Activated naive CD4-positive, alpha-beta T cell treated with anti-CD3 and anti-CD28 coated beads, Interleukin-2, amount 10 ng/mL, durations not matched to agents 7 days and 5 days (primary cell): ENCODE data around the gene DCLK1.

Source experiments
- CTCF ChIA-PET: fragments of 350-600 bp; sonication (Branson Sonifier 250); formaldehyde crosslinking; loops from one replicate; lab custom pipeline; 2021; ENCODE audit warnings: antibody characterized with exemption; lab: Charles Lee
- DNase-seq: peaks from one replicate; pipeline ENCODE4 v3.0.0-alpha.2; 2020
- H3K27ac Mint-ChIP-seq: one replicate; pipeline ENCODE4 v1.8.0; 2021; ENCODE audit warnings: mild to moderate bottlenecking, moderate library complexity, mixed read lengths
- H3K27me3 Mint-ChIP-seq: one replicate; pipeline ENCODE4 v1.8.0; 2021; ENCODE audit warnings: mild to moderate bottlenecking, mixed read lengths
- H3K36me3 Mint-ChIP-seq: one replicate; pipeline ENCODE4 v1.8.0; 2021; ENCODE audit warnings: mixed read lengths
- H3K4me1 Mint-ChIP-seq: one replicate; pipeline ENCODE4 v1.8.0; 2021; ENCODE audit warnings: mixed read lengths
- H3K4me3 Mint-ChIP-seq: one replicate; pipeline ENCODE4 v1.8.0; 2021; ENCODE audit warnings: mild to moderate bottlenecking, moderate library complexity, mixed read lengths
- H3K9me3 Mint-ChIP-seq: one replicate; pipeline ENCODE4 v1.8.0; 2021; ENCODE audit warnings: mixed read lengths

DCLK1 gene

GRCh38 chr13:35930665-35931631, 200.2 kb downstream of the DCLK1 start:
- CTCF ChIA-PET, result no interaction called here
- Mint-ChIP-seq H3K36me3 (no peaks in the 10 kb centered on the region), H3K4me1 (no peaks in the 10 kb centered on the region), H3K27ac (no peak overlapping the region), H3K9me3 (peaks cover 12% of the 10 kb centered on the region), H3K27me3 (no peaks in the 10 kb centered on the region), H3K4me3 (no peak overlapping the region)
- no peak for DNase-seq

- CTCF ChIA-PET, result no interaction called here
These were observed 203.6 kb downstream of the DCLK1 start for GRCh38 chr13:35927567-35928021.

GRCh38 chr13:35926859-35927530, 204.2 kb downstream of the DCLK1 start:
- Mint-ChIP-seq H3K27ac (no peak overlapping the region), H3K9me3 (no peaks in the 10 kb centered on the region), H3K4me1 (no peaks in the 10 kb centered on the region), H3K36me3 (no peaks in the 10 kb centered on the region), H3K27me3 (no peaks in the 10 kb centered on the region), H3K4me3 (no peak overlapping the region)
- no peak for DNase-seq
- CTCF ChIA-PET, result no interaction called here

More at GRCh38 chr13:35927567-35928021, 203.6 kb downstream of the DCLK1 start:
- Mint-ChIP-seq H3K4me3 (no peak overlapping the region), H3K36me3 (no peaks in the 10 kb centered on the region), H3K27ac (no peak overlapping the region), H3K9me3 (peaks cover 6% of the 10 kb centered on the region), H3K27me3 (no peaks in the 10 kb centered on the region), H3K4me1 (no peaks in the 10 kb centered on the region)
- DNase-seq, result no peak

- no peak for DNase-seq
- no peaks in the 10 kb centered on the region for H3K27me3 Mint-ChIP-seq
- H3K4me3 Mint-ChIP-seq, result no peak overlapping the region
- H3K36me3 Mint-ChIP-seq, result no peaks in the 10 kb centered on the region
- CTCF ChIA-PET, result no interaction called here
- no peaks in the 10 kb centered on the region for H3K4me1 Mint-ChIP-seq
- H3K27ac Mint-ChIP-seq, result no peak overlapping the region
- H3K9me3 Mint-ChIP-seq, result no peaks in the 10 kb centered on the region
These were observed 205.5 kb downstream of the DCLK1 start for GRCh38 chr13:35925669-35926068.

GRCh38 chr13:35923347-35923746, 207.8 kb downstream of the DCLK1 start:
- Mint-ChIP-seq H3K4me3 (no peak overlapping the region), H3K27ac (no peak overlapping the region), H3K27me3 (no peaks in the 10 kb centered on the region), H3K9me3 (peaks cover 5% of the 10 kb centered on the region), H3K4me1 (no peaks in the 10 kb centered on the region), H3K36me3 (no peaks in the 10 kb centered on the region)
- CTCF ChIA-PET, result no interaction called here
- no peak for DNase-seq

GRCh38 chr13:35920816-35921215, 210.4 kb downstream of the DCLK1 start:
- Mint-ChIP-seq H3K27me3 (no peaks in the 10 kb centered on the region), H3K4me1 (no peaks in the 10 kb centered on the region), H3K27ac (no peak overlapping the region), H3K9me3 (peaks cover 5% of the 10 kb centered on the region), H3K4me3 (no peak overlapping the region), H3K36me3 (no peaks in the 10 kb centered on the region)
- DNase-seq, result no peak
- CTCF ChIA-PET, result no interaction called here

- Mint-ChIP-seq H3K4me3 (no peak overlapping the region), H3K9me3 (peaks cover 5% of the 10 kb centered on the region), H3K27ac (no peak overlapping the region), H3K27me3 (no peaks in the 10 kb centered on the region), H3K4me1 (no peaks in the 10 kb centered on the region), H3K36me3 (no peaks in the 10 kb centered on the region)
- no peak for DNase-seq
- CTCF ChIA-PET, result no interaction called here
These were observed 213.1 kb downstream of the DCLK1 start for GRCh38 chr13:35917942-35918645.

- Mint-ChIP-seq H3K27me3 (no peaks in the 10 kb centered on the region), H3K36me3 (no peaks in the 10 kb centered on the region), H3K4me3 (no peak overlapping the region), H3K27ac (no peak overlapping the region), H3K9me3 (peaks cover 5% of the 10 kb centered on the region), H3K4me1 (no peaks in the 10 kb centered on the region)
- DNase-seq, result no peak
- CTCF ChIA-PET, result no interaction called here
These were observed 213.8 kb downstream of the DCLK1 start for GRCh38 chr13:35917252-35917941.

- Mint-ChIP-seq H3K9me3 (peaks cover 9% of the 10 kb centered on the region), H3K27me3 (no peaks in the 10 kb centered on the region), H3K4me3 (no peak overlapping the region), H3K4me1 (no peaks in the 10 kb centered on the region), H3K36me3 (no peaks in the 10 kb centered on the region), H3K27ac (no peak overlapping the region)
- CTCF ChIA-PET, result no interaction called here
- no peak for DNase-seq
These were observed 215.0 kb downstream of the DCLK1 start for GRCh38 chr13:35916146-35916545.

- DNase-seq, result no peak
- CTCF ChIA-PET, result no interaction called here
- no peaks in the 10 kb centered on the region for H3K36me3 Mint-ChIP-seq
- H3K27me3 Mint-ChIP-seq, result no peaks in the 10 kb centered on the region
- no peaks in the 10 kb centered on the region for H3K4me1 Mint-ChIP-seq
- peaks cover 4% of the 10 kb centered on the region for H3K9me3 Mint-ChIP-seq
- no peak overlapping the region for H3K27ac Mint-ChIP-seq
- H3K4me3 Mint-ChIP-seq, result no peak overlapping the region
These were observed 216.5 kb downstream of the DCLK1 start for GRCh38 chr13:35914662-35915061.

- Mint-ChIP-seq H3K4me3 (no peak overlapping the region), H3K27me3 (no peaks in the 10 kb centered on the region), H3K4me1 (no peaks in the 10 kb centered on the region), H3K9me3 (peaks cover 4% of the 10 kb centered on the region), H3K27ac (no peak overlapping the region), H3K36me3 (no peaks in the 10 kb centered on the region)
- CTCF ChIA-PET, result no interaction called here
- no peak for DNase-seq
These were observed 218.3 kb downstream of the DCLK1 start for GRCh38 chr13:35912841-35913240.

- H3K36me3 Mint-ChIP-seq, result no peaks in the 10 kb centered on the region
- H3K27me3 Mint-ChIP-seq, result no peaks in the 10 kb centered on the region
- H3K4me1 Mint-ChIP-seq, result no peaks in the 10 kb centered on the region
- peaks cover 4% of the 10 kb centered on the region for H3K9me3 Mint-ChIP-seq
- H3K4me3 Mint-ChIP-seq, result no peak overlapping the region
- DNase-seq, result no peak
- CTCF ChIA-PET, result no interaction called here
- H3K27ac Mint-ChIP-seq, result no peak overlapping the region
These were observed 221.2 kb downstream of the DCLK1 start for GRCh38 chr13:35909837-35910540.

- Mint-ChIP-seq H3K4me3 (no peak overlapping the region), H3K27me3 (no peaks in the 10 kb centered on the region), H3K36me3 (no peaks in the 10 kb centered on the region), H3K4me1 (no peaks in the 10 kb centered on the region), H3K27ac (no peak overlapping the region), H3K9me3 (peaks cover 4% of the 10 kb centered on the region)
- CTCF ChIA-PET, result no interaction called here
- no peak for DNase-seq
These were observed 222.1 kb downstream of the DCLK1 start for GRCh38 chr13:35909091-35909490.
